Myocyte (in vitro differentiated cells): Measurements from ENCODE around the gene PPM1M. TPM values are rescaled to one million over a fixed set of nuclear protein-coding genes. Genes with fewer than 3 reads are reported as not detected.

ENCODE experiments used
- DNase-seq: peaks from one replicate; pipeline ENCODE4 v3.0.0-alpha.2; 2012; ENCODE audit warnings: low read depth
- total RNA-seq: library from RNA; depleted of rRNA; stranded (reverse); fragments of >200 nt; gene quantifications from 2 replicates; pipeline ENCODE4 v1.2.3, GENCODE V29; 2014

The PPM1M gene
- total RNA-seq, 1 donor from 2014 or later, result 5.5 TPM

- DNase-seq, result no peak
These were observed 1.5 kb upstream of the PPM1M start for GRCh38 chr3:52243791-52244628.

DNA sequence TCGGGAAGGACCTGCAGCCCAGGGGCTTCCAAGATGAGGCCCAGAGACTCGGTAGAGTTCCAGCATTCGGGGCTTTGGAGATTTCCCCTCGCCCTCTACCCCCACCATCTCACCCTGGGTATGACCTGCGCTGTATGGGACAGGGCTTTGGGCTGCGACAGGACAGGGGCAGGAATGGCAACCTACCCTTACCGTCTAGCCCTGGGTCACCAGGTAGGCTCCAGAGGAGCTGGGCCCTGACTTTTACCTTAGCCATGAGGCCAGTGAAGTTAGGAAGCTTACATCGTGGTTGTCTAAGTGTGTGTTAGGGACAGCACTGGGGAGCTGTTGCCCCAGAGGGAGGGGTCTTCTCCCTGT lies 683 bp downstream of the PPM1M start:
- DNase-seq, result no peak

DNA sequence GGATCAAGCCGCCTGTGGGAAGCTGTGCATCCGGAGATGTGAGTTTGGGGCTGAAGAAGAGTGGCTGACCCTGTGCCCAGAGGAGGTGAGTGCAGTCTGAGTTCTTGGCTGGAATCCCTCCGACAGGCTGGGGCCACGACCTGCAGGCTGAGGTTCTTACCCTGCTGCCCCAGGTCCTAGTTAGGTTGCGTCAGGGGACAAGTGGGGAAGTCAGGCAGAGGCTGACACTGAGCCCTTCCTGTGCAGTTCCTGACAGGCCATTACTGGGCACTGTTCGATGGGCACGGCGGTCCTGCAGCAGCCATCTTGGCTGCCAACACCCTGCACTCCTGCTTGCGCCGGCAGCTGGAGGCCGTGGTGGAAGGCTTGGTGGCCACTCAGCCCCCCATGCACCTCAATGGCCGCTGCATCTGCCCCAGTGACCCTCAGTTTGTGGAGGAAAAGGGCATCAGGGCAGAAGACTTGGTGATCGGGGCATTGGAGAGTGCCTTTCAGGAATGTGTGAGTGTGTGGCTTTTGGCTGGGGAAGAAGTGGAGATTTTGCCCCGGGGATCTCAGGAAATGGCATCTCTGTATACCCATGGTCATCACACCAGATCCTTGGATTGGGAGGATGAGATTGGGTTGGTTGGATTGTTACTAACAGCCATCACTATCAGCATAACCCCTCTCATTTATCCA lies 1.3 kb downstream of the PPM1M start:
- no peak for DNase-seq

DNA sequence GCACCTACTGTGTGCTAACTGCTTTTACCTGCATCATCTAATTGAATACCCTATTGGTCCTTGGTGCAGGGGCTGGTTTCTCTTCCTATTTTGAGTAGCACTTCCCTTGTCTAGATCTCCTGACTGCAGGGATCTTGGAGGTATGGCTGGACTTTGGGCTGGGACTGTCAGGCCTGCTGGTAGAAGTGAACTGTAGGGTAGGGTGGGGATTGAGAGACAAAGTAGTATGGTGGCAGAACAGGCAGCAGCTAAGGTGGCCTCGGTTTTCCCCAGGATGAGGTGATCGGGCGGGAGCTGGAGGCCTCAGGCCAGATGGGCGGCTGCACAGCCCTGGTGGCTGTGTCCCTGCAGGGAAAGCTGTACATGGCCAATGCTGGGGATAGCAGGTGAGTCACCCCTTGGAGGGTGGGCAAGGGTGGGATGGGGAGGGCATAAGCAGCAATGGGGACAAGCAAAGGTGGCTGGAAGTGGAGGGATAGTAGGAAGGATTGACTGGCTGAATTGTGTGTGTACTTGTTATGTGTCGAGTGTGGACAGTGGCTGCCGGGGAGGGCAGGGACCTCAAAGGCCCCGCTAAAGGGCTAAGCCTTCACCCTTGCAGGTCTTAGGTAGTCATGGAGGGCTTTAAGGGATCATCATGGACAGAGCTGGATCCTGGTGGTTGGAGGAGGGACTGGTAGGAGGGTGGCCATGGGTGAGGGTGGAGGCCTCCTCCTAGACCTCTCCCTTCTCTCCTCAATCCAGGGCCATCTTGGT lies 2.0 kb downstream of the PPM1M start:
- no peak for DNase-seq

GRCh38 chr3:52248165-52248541 lies 2.6 kb downstream of the PPM1M start:
- no peak for DNase-seq

DNA sequence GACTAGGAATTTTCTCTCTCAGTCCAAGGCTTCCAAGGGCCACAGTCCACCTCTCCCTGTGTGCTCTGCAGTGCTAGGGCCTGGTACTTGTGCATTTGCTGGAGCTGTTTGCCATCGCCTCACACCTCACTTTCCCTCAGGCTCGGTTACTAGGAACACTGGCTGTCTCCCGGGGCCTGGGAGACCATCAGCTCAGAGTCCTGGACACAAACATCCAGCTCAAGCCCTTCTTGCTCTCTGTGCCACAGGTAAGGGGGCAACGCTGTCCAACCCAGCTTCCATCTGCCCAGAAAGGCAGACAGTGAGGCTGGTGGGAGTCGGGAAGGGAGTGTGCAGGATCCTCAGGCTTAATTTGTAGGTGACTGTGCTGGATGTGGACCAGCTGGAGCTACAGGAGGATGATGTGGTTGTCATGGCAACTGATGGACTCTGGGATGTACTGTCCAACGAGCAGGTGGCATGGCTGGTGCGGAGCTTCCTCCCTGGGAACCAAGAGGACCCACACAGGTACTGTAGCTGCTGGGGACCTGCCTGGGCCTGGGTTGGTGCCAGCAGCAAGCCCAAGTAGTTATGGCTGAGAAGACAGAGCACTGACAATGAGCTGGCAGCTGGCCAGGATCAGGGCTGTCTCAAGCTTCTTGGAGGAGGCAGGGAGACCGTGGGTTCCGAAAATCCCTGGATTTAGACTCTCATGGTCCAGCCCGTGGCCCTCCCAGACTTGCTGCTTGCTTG lies 3.4 kb downstream of the PPM1M start:
- DNase-seq, result no peak

GRCh38 chr3:52249683-52250082 lies 4.1 kb downstream of the PPM1M start:
- peak; percentile 45 for DNase-seq

- no peak for DNase-seq
These were observed 4.6 kb downstream of the PPM1M start for GRCh38 chr3:52250122-52250521.

DNA sequence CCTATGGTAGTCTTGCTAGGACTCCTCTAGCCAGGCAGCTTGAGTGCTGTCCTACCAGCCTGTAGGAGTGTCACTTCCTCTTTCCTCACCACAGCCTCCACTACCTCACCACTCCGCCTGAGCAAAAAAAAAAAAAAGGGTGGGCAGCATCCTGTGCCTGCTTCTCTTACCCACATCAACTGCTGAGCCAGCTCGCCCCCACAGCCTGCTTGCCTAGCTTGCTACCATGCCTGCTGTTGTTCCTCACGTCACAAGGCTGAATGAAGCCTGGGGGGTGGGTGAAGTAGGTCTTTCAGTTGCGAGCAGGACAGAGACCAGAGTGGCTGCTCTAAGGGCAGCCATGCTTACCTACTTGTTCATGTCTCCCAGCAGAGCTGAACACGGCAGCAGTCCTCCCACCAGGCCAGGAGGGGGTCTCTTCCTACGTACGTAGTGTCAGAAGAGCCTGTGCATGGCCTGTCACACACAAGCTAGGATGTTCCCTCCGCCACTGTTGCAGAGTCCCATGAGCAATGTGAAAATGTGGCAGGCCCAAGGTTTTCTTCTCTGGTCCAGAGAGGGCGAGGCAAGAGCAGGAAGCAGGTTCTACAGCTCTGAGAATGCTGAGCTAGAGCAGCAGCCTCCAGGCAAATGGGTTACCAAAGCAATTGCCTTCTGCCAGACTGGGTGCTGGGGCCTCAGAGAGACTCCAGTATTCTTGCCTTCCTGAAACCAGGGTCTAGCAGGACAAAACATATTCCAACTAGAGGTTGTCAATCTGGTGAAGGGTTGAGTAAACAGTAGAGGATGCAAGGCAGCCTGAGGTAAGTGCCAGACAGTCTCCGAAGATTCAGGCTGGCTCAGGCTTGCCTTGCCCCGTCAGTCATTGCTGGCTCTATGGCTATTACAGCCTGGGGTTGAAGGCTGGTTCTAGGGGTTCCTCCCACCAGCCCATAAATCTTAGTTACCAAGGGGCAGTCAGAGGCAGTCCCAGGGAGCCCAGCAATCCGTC lies 8.1 kb downstream of the PPM1M start:
- no peak for DNase-seq

DNA sequence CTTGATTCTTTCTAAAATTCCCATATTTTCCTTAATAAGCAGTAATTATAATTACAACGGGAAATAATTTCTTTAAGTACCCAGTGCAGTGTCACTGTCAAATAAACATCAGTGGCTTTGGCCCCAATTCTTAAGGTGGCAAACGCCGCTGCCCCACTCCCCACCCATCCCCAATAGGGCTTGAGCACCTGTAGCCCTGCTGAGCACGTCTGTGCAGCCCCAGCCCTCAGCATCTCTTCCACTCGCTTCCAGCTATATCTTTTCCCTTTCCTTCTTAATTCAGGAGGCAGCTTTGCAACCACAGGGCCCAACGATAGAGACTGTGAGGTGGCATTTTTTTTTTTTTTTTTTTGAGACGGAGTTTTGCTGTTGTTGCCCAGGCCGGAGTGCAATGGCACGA lies 9.0 kb downstream of the PPM1M start:
- DNase-seq, result no peak

DNA sequence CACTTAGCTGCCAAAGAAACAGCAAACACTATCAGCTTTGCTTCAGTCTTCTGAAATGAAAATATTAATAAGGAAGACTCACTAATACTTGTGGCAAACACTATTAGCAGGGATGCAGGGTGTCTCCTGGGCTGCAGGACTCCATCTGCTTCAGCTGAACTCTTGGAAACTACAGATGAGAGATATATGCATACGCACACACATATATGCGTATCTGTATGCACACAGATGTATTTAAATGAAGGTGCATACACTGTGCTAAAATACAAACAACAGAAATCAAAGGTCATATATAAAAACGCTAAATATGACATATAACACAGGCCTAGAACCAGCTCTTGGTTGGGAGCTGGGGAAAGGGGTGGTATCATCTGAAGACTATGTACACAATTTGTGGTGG lies 10.6 kb downstream of the PPM1M start:
- DNase-seq, result no peak

DNA sequence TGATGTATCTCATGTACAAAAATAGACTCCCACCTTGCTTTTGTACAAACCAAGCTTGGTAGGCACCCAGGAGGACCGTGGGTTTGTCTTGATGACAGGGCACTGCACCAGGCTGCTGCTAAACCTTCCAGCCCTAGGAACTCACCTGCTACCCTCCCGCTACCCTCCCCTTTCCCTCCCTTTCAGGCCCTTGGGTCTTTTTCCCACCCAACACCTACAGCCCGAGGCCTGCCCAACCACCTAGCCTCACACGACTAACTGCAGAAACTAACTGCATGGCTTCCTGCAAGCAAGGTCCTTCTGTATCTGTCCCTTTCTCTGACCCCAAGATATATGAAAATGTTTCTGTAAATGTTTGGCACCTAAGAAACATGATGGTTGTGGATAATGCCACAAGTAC lies 11.1 kb downstream of the PPM1M start:
- no peak for DNase-seq

GRCh38 chr3:52257911-52258310 lies 12.4 kb downstream of the PPM1M start:
- no peak for DNase-seq

GRCh38 chr3:52259035-52259434 lies 13.5 kb downstream of the PPM1M start:
- peak; percentile 58 for DNase-seq

GRCh38 chr3:52259448-52259847 lies 13.9 kb downstream of the PPM1M start:
- DNase-seq, result no peak

- DNase-seq, result no peak
These were observed 16.9 kb downstream of the PPM1M start for GRCh38 chr3:52262447-52262846.

- DNase-seq, result no peak
These were observed 19.8 kb downstream of the PPM1M start for GRCh38 chr3:52265387-52265786.

DNA sequence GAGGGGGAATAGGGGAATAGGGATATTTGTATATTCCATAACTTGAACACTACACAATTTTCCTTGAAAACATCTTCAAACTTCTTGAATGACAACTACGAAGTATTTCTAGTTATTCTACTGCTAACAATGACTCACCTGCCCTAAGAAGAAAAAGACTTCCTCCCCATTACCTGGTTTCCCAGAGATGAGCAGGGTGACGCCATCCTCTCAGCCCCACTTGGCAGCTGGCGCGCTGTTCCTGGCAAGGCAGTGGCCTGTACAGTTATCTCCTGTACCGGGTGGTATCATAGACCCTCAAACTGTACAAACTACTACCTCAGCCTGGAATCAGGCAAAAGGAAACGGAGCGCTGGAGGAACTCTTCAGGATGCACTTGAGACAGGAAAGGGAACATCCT lies 22.5 kb downstream of the PPM1M start:
- no peak for DNase-seq

DNA sequence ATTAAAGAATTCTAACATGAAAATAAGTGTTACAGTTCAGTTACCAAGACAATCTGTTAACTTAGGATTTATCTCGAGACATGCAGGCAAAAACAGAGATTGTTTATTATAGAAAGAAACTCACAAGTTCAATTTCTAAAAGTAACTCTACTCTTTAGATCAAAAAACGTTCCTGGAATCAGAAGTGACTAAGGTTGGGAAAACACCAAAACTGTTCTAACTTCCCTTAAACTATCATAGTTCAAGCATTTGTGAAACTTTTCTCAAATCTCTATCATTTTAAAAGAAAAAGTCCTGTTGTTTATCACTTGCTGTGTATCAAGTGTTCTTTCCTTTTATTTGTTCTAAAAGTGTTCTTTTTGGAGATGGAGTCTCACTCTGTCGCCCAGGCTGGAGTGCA lies 24.2 kb downstream of the PPM1M start:
- no peak for DNase-seq

GRCh38 chr3:52270252-52270754 lies 24.7 kb downstream of the PPM1M start:
- DNase-seq, result no peak
